Astrocyte (in vitro differentiated cells and primary cell): ENCODE data around the gene ITGA3. TPM values are rescaled to one million over a fixed set of nuclear protein-coding genes. Genes with fewer than 3 reads are reported as not detected.

Source experiments
- DNase-seq: peaks from one replicate; pipeline ENCODE4 v3.0.0-alpha.2; 2010; ENCODE audit warnings: low read depth
- FAIRE-seq: peaks from 2 replicates; lab custom pipeline; 2011; peaks lifted over from hg19 to GRCh38; lab: Jason Lieb, UNC
- H2AFZ ChIP-seq: 2 replicates; pipeline ENCODE4 v1.6.0; 2012; ENCODE audit warnings: low read depth, low read length, inconsistent platforms
- H3K27ac ChIP-seq: 2 replicates; pipeline ENCODE4 v1.5.1; 2011; ENCODE audit warnings: low read depth, low read length, inconsistent platforms
- H3K27me3 ChIP-seq: 2 replicates; pipeline ENCODE4 v1.6.0; 2011; ENCODE audit warnings: low read length, inconsistent platforms; ENCODE audit not compliant: insufficient read depth
- H3K36me3 ChIP-seq: 2 replicates; pipeline ENCODE4 v1.5.1; 2011; ENCODE audit warnings: low read length, inconsistent platforms; ENCODE audit not compliant: insufficient read depth
- H3K4me1 ChIP-seq: 2 replicates; pipeline ENCODE4 v1.5.1; 2011; ENCODE audit warnings: low read length, inconsistent platforms; ENCODE audit not compliant: insufficient read depth
- H3K4me2 ChIP-seq: 2 replicates; pipeline ENCODE4 v1.6.0; 2012; ENCODE audit warnings: low read length, inconsistent platforms
- H3K4me3 ChIP-seq: 2 replicates; pipeline ENCODE4 v1.5.1; 2011; ENCODE audit warnings: low read depth, mild to moderate bottlenecking, low read length, inconsistent platforms; ENCODE audit not compliant: insufficient read depth
- H3K79me2 ChIP-seq: 2 replicates; pipeline ENCODE4 v1.6.0; 2012; ENCODE audit warnings: mild to moderate bottlenecking, low read length, inconsistent platforms; ENCODE audit not compliant: insufficient read depth
- H3K9ac ChIP-seq: 2 replicates; pipeline ENCODE4 v1.6.0; 2012; ENCODE audit warnings: mild to moderate bottlenecking, low read length, inconsistent platforms
- H3K9me3 ChIP-seq: 2 replicates; pipeline ENCODE4 v1.5.1; 2012; ENCODE audit warnings: low read depth, mild to moderate bottlenecking, low read length, inconsistent platforms; ENCODE audit not compliant: insufficient read depth
- H4K20me1 ChIP-seq: 2 replicates; pipeline ENCODE4 v1.6.0; 2012; ENCODE audit warnings: low read length, inconsistent platforms; ENCODE audit not compliant: insufficient read depth
- H3K27ac Mint-ChIP-seq: one replicate; pipeline ENCODE4 v1.8.0; 2021; ENCODE audit warnings: mild to moderate bottlenecking, mixed read lengths; ENCODE audit not compliant: unreplicated experiment
- H3K27me3 Mint-ChIP-seq: one replicate; pipeline ENCODE4 v1.8.0; 2021; ENCODE audit warnings: low read depth, mixed read lengths; ENCODE audit not compliant: unreplicated experiment
- H3K36me3 Mint-ChIP-seq: one replicate; pipeline ENCODE4 v1.8.0; 2021; ENCODE audit warnings: low read depth, mixed read lengths; ENCODE audit not compliant: unreplicated experiment
- H3K4me1 Mint-ChIP-seq: one replicate; pipeline ENCODE4 v1.8.0; 2021; ENCODE audit warnings: low read depth, mixed read lengths; ENCODE audit not compliant: unreplicated experiment
- H3K4me3 Mint-ChIP-seq: one replicate; pipeline ENCODE4 v1.8.0; 2021; ENCODE audit warnings: mild to moderate bottlenecking, moderate library complexity, mixed read lengths; ENCODE audit not compliant: unreplicated experiment
- H3K9me3 Mint-ChIP-seq: one replicate; pipeline ENCODE4 v1.8.0; 2021; ENCODE audit warnings: mild to moderate bottlenecking, mixed read lengths; ENCODE audit not compliant: unreplicated experiment
- EZH2 ChIP-seq: IDR thresholded peaks from 2 replicates; pipeline ENCODE4 v1.6.1; 2012; ENCODE audit warnings: mild to moderate bottlenecking, low read length, inconsistent platforms; ENCODE audit not compliant: insufficient read depth
- total RNA-seq: library from RNA; stranded (reverse); gene quantifications from 2 replicates; pipeline ENCODE4 v1.2.1, GENCODE V29; 2021
- TF ChIP-seq, protein P1 (sequence below): IDR thresholded peaks from 2 replicates; pipeline ENCODE4 v1.5.1; 2011; ENCODE audit warnings: low read depth, mild to moderate bottlenecking, inconsistent platforms, low read length, moderate library complexity; ENCODE audit not compliant: insufficient read depth

The ITGA3 gene
- total RNA-seq, 1 donor from 2014 or later = 319 TPM

DNA sequence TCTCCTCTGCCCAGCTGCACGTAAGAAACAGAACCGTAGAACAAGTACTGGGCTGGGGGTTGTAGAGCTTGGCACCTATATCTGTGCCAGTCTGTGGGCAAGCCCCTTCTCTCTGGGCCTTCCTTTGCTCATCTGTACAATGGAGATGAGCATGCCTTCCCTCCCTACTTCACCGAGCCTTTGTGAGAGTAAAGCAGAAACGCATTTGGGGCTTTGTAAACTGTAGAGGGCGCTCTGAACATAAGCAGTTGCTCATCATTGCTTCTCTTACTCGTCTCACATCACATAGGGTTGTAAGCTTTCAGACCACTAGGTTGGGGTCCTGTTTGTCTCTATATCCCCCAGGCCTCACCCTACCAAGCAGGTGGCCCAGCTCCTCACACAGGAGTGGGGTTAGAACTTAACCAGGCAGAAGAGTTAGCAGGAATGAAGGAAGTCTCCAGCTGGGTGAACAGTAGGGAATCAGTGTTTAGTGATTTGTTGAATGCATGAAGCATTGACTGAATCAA lies 59.0 kb downstream of the ITGA3 start:
- TF ChIP-seq, protein P1, sequence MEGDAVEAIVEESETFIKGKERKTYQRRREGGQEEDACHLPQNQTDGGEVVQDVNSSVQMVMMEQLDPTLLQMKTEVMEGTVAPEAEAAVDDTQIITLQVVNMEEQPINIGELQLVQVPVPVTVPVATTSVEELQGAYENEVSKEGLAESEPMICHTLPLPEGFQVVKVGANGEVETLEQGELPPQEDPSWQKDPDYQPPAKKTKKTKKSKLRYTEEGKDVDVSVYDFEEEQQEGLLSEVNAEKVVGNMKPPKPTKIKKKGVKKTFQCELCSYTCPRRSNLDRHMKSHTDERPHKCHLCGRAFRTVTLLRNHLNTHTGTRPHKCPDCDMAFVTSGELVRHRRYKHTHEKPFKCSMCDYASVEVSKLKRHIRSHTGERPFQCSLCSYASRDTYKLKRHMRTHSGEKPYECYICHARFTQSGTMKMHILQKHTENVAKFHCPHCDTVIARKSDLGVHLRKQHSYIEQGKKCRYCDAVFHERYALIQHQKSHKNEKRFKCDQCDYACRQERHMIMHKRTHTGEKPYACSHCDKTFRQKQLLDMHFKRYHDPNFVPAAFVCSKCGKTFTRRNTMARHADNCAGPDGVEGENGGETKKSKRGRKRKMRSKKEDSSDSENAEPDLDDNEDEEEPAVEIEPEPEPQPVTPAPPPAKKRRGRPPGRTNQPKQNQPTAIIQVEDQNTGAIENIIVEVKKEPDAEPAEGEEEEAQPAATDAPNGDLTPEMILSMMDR = peak; percentile 75
- TF ChIP-seq EZH2 = no peak
- FAIRE-seq = no peak
- peak overlapping the region; percentile 28 for H3K4me3 Mint-ChIP-seq

DNA sequence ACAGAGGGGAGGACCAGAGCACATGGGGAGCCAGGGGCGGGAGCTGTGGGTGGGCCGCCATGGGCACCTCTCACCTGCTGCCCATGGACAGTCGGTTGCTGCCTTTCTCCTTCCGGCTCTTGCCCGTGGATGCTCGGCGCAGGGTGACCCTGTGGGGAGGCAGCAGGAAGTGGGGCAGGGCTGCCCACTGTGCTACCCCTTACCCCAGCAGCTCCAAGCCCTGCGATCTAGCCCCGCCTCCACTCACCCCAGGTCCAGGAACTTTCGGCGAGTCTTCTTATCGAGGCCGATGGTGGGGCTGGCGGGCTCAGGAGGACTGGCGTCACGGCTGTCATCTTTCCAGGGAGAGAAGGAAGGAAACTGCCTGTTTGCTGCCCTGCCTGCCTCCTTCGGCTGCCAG lies 59.8 kb downstream of the ITGA3 start:
- Mint-ChIP-seq H3K4me3 (no peak overlapping the region), H3K36me3 (peaks cover 9% of the 10 kb centered on the region), H3K27me3 (peaks cover 28% of the 10 kb centered on the region), H3K27ac (peak overlapping the region; percentile 53), H3K9me3 (no peaks in the 10 kb centered on the region), H3K4me1 (peaks cover 5% of the 10 kb centered on the region)
- Histone ChIP-seq H3K27me3 (no peaks in the 10 kb centered on the region), H3K36me3 (no peaks in the 10 kb centered on the region), H3K27ac (no peak overlapping the region), H3K9me3 (no peaks in the 10 kb centered on the region), H3K9ac (no peak overlapping the region), H3K4me3 (no peak overlapping the region), H2AFZ (no peak overlapping the region), H3K4me2 (no peak overlapping the region), H3K4me1 (peaks cover 4% of the 10 kb centered on the region), H4K20me1 (no peaks in the 10 kb centered on the region), H3K79me2 (no peaks in the 10 kb centered on the region)
- no peak for DNase-seq
- TF ChIP-seq EZH2 = no peak
- TF ChIP-seq, protein P1 = no peak
- no peak for FAIRE-seq

More for the DNA sequence above, 59.0 kb downstream of the ITGA3 start:
- no peak overlapping the region for H3K9ac ChIP-seq
- H3K36me3 Mint-ChIP-seq = peaks cover 9% of the 10 kb centered on the region
- no peaks in the 10 kb centered on the region for H3K9me3 ChIP-seq
- no peak overlapping the region for H2AFZ ChIP-seq
- peak overlapping the region; percentile 51 for H3K27ac Mint-ChIP-seq
- H3K27me3 Mint-ChIP-seq = peaks cover 19% of the 10 kb centered on the region
- DNase-seq = peak; percentile 37
- peaks cover 4% of the 10 kb centered on the region for H3K4me1 ChIP-seq
- no peak overlapping the region for H3K27ac ChIP-seq
- no peaks in the 10 kb centered on the region for H3K36me3 ChIP-seq
- no peaks in the 10 kb centered on the region for H3K27me3 ChIP-seq
- H3K4me3 ChIP-seq = no peak overlapping the region
- H3K4me1 Mint-ChIP-seq = peaks cover 5% of the 10 kb centered on the region
- H3K4me2 ChIP-seq = no peak overlapping the region
- H3K9me3 Mint-ChIP-seq = no peaks in the 10 kb centered on the region
- no peaks in the 10 kb centered on the region for H3K79me2 ChIP-seq
- no peaks in the 10 kb centered on the region for H4K20me1 ChIP-seq

DNA sequence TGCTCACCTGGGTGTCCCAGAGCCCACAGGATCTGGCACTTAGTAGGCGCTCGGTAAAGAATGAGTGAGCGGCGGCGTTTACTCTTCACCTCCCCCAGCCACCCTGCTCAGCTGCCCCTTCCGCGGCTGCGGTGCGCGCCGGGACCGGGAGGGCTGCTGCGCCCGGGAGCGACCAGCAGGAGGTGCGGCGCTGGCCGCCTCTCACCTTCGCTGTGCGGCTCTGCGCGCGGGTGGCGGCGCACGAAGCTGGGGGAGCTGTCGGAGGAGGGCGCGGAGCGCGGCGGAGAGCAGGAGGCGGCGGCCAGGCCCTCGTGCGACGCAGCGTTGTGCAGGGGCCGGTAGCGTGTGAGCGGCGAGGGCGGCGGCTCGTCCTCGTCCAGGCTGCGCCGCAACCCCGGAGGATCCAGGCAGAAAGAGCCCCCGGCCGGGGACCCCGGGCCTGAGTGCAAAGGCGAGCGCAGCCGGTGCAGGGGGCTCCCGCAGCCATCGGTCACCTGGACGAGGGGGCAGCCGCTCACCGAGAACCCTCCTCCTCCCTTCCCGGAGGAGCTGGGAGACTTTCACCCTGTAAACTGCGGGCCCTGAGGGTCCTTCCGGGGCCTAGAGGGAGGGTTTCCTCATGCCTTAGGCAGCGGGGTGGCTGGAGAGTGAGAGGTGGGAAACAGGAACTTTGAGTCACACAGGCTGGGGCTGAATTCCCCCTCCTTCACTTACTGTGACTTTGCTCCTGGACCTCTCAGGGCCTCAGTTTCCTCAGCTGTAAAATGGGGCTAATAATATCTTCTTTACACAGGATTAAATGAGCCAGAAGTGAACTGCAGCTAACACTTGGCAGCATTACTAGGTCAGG lies 61.5 kb downstream of the ITGA3 start:
- H3K9me3 Mint-ChIP-seq = peaks cover 2% of the 10 kb centered on the region
- Histone ChIP-seq H3K27ac (no peak overlapping the region), H4K20me1 (no peaks in the 10 kb centered on the region), H3K9ac (no peak overlapping the region), H3K4me2 (peak overlapping the region; percentile 67), H2AFZ (peak overlapping the region; percentile 48), H3K27me3 (no peaks in the 10 kb centered on the region), H3K4me3 (no peak overlapping the region), H3K36me3 (no peaks in the 10 kb centered on the region), H3K9me3 (no peaks in the 10 kb centered on the region), H3K4me1 (no peaks in the 10 kb centered on the region), H3K79me2 (no peaks in the 10 kb centered on the region)
- peaks cover 8% of the 10 kb centered on the region for H3K36me3 Mint-ChIP-seq
- H3K27ac Mint-ChIP-seq = no peak overlapping the region
- DNase-seq = peak; percentile 46
- H3K4me1 Mint-ChIP-seq = peaks cover 5% of the 10 kb centered on the region
- no peak overlapping the region for H3K4me3 Mint-ChIP-seq
- H3K27me3 Mint-ChIP-seq = peaks cover 40% of the 10 kb centered on the region
- no peak for FAIRE-seq
- TF ChIP-seq EZH2 = no peak
- TF ChIP-seq, protein P1 = peak; percentile 19
